GM12878 (cell line): Measurements from ENCODE around the gene POLRMT. TPM values are rescaled to one million over a fixed set of nuclear protein-coding genes. Genes with fewer than 3 reads are reported as not detected.

Experiments used
- ATAC-seq: fragments of 200-7000 bp; cut with Tn5 transposase; 3 replicates; pipeline ENCODE4 v1.9.1; 2020; ENCODE audit warnings: mild to moderate bottlenecking, moderate library complexity
- Bru-seq: library from RNA; stranded (reverse); fragments of 400-500 nt; gene quantifications from one replicate; lab custom pipeline; 2021; lab: Mats Ljungman, UMichigan
- BruChase-seq, 2 experiments: library from RNA; stranded (reverse); fragments of 400-500 nt; gene quantifications; one replicate each; lab custom pipeline; 2021; lab: Mats Ljungman, UMichigan
- BruUV-seq: library from RNA; stranded (reverse); fragments of 400-500 nt; replicated peaks from 2 replicates; lab custom pipeline; 2021; lab: Mats Ljungman, UMichigan
- CTCF ChIA-PET: fragments of 300-600 bp; sonication (Branson Sonifier 250); formaldehyde crosslinking; extraction: SDS; loops from one replicate; lab custom pipeline; 2021; ENCODE audit warnings: inconsistent platforms; lab: Yijun Ruan, JAX
- POLR2A ChIA-PET: fragments of 350-600 bp; formaldehyde crosslinking; extraction: SDS; loops from one replicate; lab custom pipeline; 2021; ENCODE audit warnings: inconsistent platforms; lab: Charles Lee
- RAD21 ChIA-PET: fragments of 300-600 bp; sonication (Branson Sonifier 250); formaldehyde crosslinking; loops from one replicate; lab custom pipeline; 2023; ENCODE audit warnings: antibody characterized with exemption; ENCODE audit not compliant: unreplicated experiment; lab: Charles Lee
- SMC1A ChIA-PET: fragments of 300-600 bp; sonication (Branson Sonifier 250); formaldehyde crosslinking; loops from one replicate; lab custom pipeline; 2023; ENCODE audit not compliant: unreplicated experiment, uncharacterized antibody; lab: Charles Lee
- DNase-seq: peaks from one replicate; pipeline ENCODE4 v3.0.0-alpha.2; 2011; ENCODE audit warnings: low read depth, low spot score
- FAIRE-seq: peaks from 3 replicates; lab custom pipeline; 2011; peaks lifted over from hg19 to GRCh38; lab: Jason Lieb, UNC
- H2AFZ ChIP-seq: 2 replicates; pipeline ENCODE4 v1.6.0; 2011; ENCODE audit warnings: low read depth, low read length, control low read depth; ENCODE audit not compliant: control insufficient read depth
- H3K27ac ChIP-seq: 2 replicates; pipeline ENCODE4 v1.5.1; 2011; ENCODE audit warnings: control low read depth; ENCODE audit not compliant: control insufficient read depth, insufficient read depth
- H3K27me3 ChIP-seq, 2 experiments: replicated peaks in 1 of 2; 2 replicates each; pipeline versions ENCODE4 v1.6.0 to v1.6.1; 2011; ENCODE audit warnings: low read length in 1 of 2; ENCODE audit not compliant: control insufficient read depth in 2 of 2, insufficient read depth in 2 of 2
- H3K36me3 ChIP-seq, 2 experiments: 2 replicates each; pipeline ENCODE4 v1.5.1; 2011; ENCODE audit warnings: low read length in 1 of 2; ENCODE audit not compliant: control insufficient read depth in 2 of 2, insufficient read depth in 2 of 2
- H3K4me1 ChIP-seq: 2 replicates; pipeline ENCODE4 v1.6.1; 2011; ENCODE audit warnings: mild to moderate bottlenecking, low read length, moderate library complexity, mixed read lengths; ENCODE audit not compliant: control insufficient read depth, insufficient read depth
- H3K4me2 ChIP-seq: 2 replicates; pipeline ENCODE4 v1.6.0; 2011; ENCODE audit warnings: control low read depth; ENCODE audit not compliant: control insufficient read depth, insufficient read depth
- H3K4me3 ChIP-seq: fragments of 200-600 bp; sonication (generic); 2 replicates; pipeline ENCODE4 v1.5.1; 2016
- H3K79me2 ChIP-seq: 2 replicates; pipeline ENCODE4 v1.6.0; 2011; ENCODE audit warnings: low read length; ENCODE audit not compliant: control insufficient read depth, insufficient read depth
- H3K9ac ChIP-seq: 2 replicates; pipeline ENCODE4 v1.8.0; 2011; ENCODE audit warnings: low read length, control low read depth, mixed read lengths; ENCODE audit not compliant: control insufficient read depth, insufficient read depth
- H3K9me3 ChIP-seq: replicated peaks from 3 replicates; pipeline ENCODE4 v1.5.1; 2011; ENCODE audit warnings: mild to moderate bottlenecking, low read length; ENCODE audit not compliant: control insufficient read depth, insufficient read depth
- H4K20me1 ChIP-seq: 2 replicates; pipeline ENCODE4 v1.6.0; 2011; ENCODE audit not compliant: control insufficient read depth, insufficient read depth
- ATF2 ChIP-seq: IDR thresholded peaks from 2 replicates; pipeline ENCODE4 v1.6.1; 2012; ENCODE audit warnings: low read length, inconsistent platforms
- CHD1 ChIP-seq: IDR thresholded peaks from 2 replicates; pipeline ENCODE4 v1.6.1; 2012; ENCODE audit warnings: low read depth, low read length, improper control_type of control experiment
- CHD2 ChIP-seq: IDR thresholded peaks from 2 replicates; pipeline ENCODE4 v1.6.1; 2011; ENCODE audit warnings: low read depth, low read length, improper control_type of control experiment, borderline replicate concordance
- CREM ChIP-seq: IDR thresholded peaks from 2 replicates; pipeline ENCODE4 v1.6.1; 2014; ENCODE audit warnings: antibody characterized with exemption, low read depth
- E4F1 ChIP-seq: fragments of 450-650 bp; IDR thresholded peaks from 2 replicates; pipeline ENCODE4 v1.6.1; 2018; ENCODE audit warnings: borderline replicate concordance, mild to moderate bottlenecking; ENCODE audit not compliant: partially characterized antibody
- IRF3 ChIP-seq: fragments of 450-650 bp; IDR thresholded peaks from 2 replicates; pipeline ENCODE4 v1.6.1; 2014; ENCODE audit warnings: mild to moderate bottlenecking
- KLF5 ChIP-seq: fragments of 450-650 bp; IDR thresholded peaks from 2 replicates; pipeline ENCODE4 v1.6.1; 2014; ENCODE audit warnings: mild to moderate bottlenecking; ENCODE audit not compliant: partially characterized antibody
- NBN ChIP-seq: fragments of 450-650 bp; IDR thresholded peaks from 2 replicates; pipeline ENCODE4 v1.6.1; 2016
- NFYB ChIP-seq: IDR thresholded peaks from 2 replicates; pipeline ENCODE4 v1.6.1; 2011; ENCODE audit warnings: low read depth, mild to moderate bottlenecking, low read length, improper control_type of control experiment, moderate library complexity; ENCODE audit not compliant: insufficient read depth
- RAD21 ChIP-seq: IDR thresholded peaks from 2 replicates; pipeline ENCODE4 v1.6.1; 2011; ENCODE audit warnings: mild to moderate bottlenecking, low read depth, low read length, moderate library complexity; ENCODE audit not compliant: insufficient read depth
- SMAD1 ChIP-seq: fragments of 450-650 bp; IDR thresholded peaks from 2 replicates; pipeline ENCODE4 v1.6.1; 2018; ENCODE audit warnings: mild to moderate bottlenecking, low read depth; ENCODE audit not compliant: partially characterized antibody
- TBL1XR1 ChIP-seq: IDR thresholded peaks from 2 replicates; pipeline ENCODE4 v1.6.1; 2012; ENCODE audit warnings: low read depth, low read length, improper control_type of control experiment
- ZNF622 ChIP-seq: fragments of 450-650 bp; IDR thresholded peaks from 2 replicates; pipeline ENCODE4 v1.6.1; 2017; ENCODE audit warnings: mild to moderate bottlenecking, inconsistent platforms
- WGBS: methylation state at CpG from one replicate; pipeline ENCODE4 v1.1.6; 2016; ENCODE audit warnings: low lambda C conversion rate; ENCODE audit not compliant: insufficient replicate concordance, insufficient coverage; ENCODE audit errors: missing lambda C conversion rate; 5-methylcytosine and 5-hydroxymethylcytosine counted together
- in situ Hi-C: fragments of 300-500 bp; cut with MboI; formaldehyde crosslinking; loops from 9 replicates; pipeline ENCODE4 v1.14.3; 2018; ENCODE audit warnings: mixed read lengths
- intact Hi-C: fragments of 100-400 bp; cut with micrococcal nuclease; formaldehyde crosslinking; loops from one replicate; pipeline ENCODE4 v1.14.2; 2022; ENCODE audit not compliant: unreplicated experiment
- long read RNA-seq, 2 experiments: library from polyadenylated mRNA; unstranded; transcript quantifications; one replicate each; pipeline ENCODE4 v2.0.0, GENCODE V29; 2019 to 2020
- polyA minus RNA-seq, 3 experiments: library from RNA; depleted of rRNA, polyadenylated mRNA; stranded (reverse); fragments of >200 nt; gene quantifications; 2 replicates each; pipeline ENCODE4 v1.2.3, GENCODE V29; 2011
- polyA plus RNA-seq, 11 experiments: library from polyadenylated mRNA; depleted of rRNA in 4 of 11; unstranded in 6 of 11; stranded (reverse) in 5 of 11; fragments of >200 nt; fragmentation: Nextera tagmentation in 4 of 11; fragmentation: Illumina TruSeq in 1 of 11; extraction: Ambion mirVana in 4 of 11; extraction: Trizol in 1 of 11; gene quantifications; 1 replicate in 1 of 11; 2 replicates in 10 of 11; pipeline versions ENCODE4 v1.2.1 to v1.2.3, GENCODE V29; 2011 to 2016; ENCODE audit warnings: inconsistent platforms in 2 of 11, missing spikeins in 2 of 11, low read depth in 1 of 11
- total RNA-seq, 4 experiments: library from RNA; depleted of rRNA in 3 of 4; stranded (reverse); fragments of >200 nt in 3 of 4; fragmentation: Illumina TruSeq in 1 of 4; extraction: Trizol in 1 of 4; gene quantifications; 2 replicates each; pipeline versions ENCODE4 v1.2.1 to v1.2.3, GENCODE V29; 2013 to 2021

POLRMT gene
- 47.3 and 62.5 TPM in 2 replicates for total RNA-seq (2013; cell fraction: nucleolus; rRNA removed)
- 36.5 and 42.8 TPM in 2 replicates for total RNA-seq (2014; rRNA removed)
- 22.0 and 22.8 TPM in 2 replicates for total RNA-seq (2014; rRNA removed; fragmentation: Illumina TruSeq; extraction: Trizol)
- total RNA-seq (2021): 57.6 and 59.8 TPM in 2 replicates
- 24.6 TPM for polyA plus RNA-seq (2011; ENCODE audit: low read depth)
- polyA plus RNA-seq (2011; rRNA removed): 16.6 and 54.0 TPM in 2 replicates
- polyA plus RNA-seq (2011; cell fraction: cytosol; rRNA removed): 27.6 and 50.3 TPM in 2 replicates
- polyA plus RNA-seq (2011; cell fraction: nucleus; rRNA removed): 300 and 345 TPM in 2 replicates
- polyA plus RNA-seq (2012): 36.1 and 38.8 TPM in 2 replicates
- 7.3 and 30.8 TPM in 2 replicates for polyA plus RNA-seq (2014; fragmentation: Illumina TruSeq; extraction: Trizol)
- 10 to 100 TPM in 1 of 2 experiments, 1 to 10 TPM in 1; 9.9 to 27.9 TPM for polyA plus RNA-seq (2014; fragmentation: Nextera tagmentation; extraction: Ambion mirVana)
- polyA plus RNA-seq (2014; rRNA removed): 38.4 and 52.6 TPM in 2 replicates
- 10 to 100 TPM; 28.1 to 44.7 TPM for polyA plus RNA-seq (2016; fragmentation: Nextera tagmentation; extraction: Ambion mirVana)
- polyA minus RNA-seq (2011; rRNA and poly(A)+ RNA removed): 91.7 and 110 TPM in 2 replicates
- 33.9 and 39.2 TPM in 2 replicates for polyA minus RNA-seq (2011; cell fraction: cytosol; rRNA and poly(A)+ RNA removed)
- 50.2 and 63.4 TPM in 2 replicates for polyA minus RNA-seq (2011; cell fraction: nucleus; rRNA and poly(A)+ RNA removed)
- percentile 57 among the genes with signal in this experiment for Bru-seq, nascent RNA
- BruChase-seq, experiment 1, labeled RNA remaining after a 6-hour chase: percentile 74 among the genes with signal in this experiment
- percentile 70 among the genes with signal in this experiment for BruChase-seq, experiment 2, labeled RNA remaining after a 2-hour chase
- long read RNA-seq, experiment 1, transcript POLRMT-202 (21 exons, 3,835 nt): major isoform, 21 of 37 reads
- long read RNA-seq, experiment 1, partial matches to known transcripts: 12 of 37 reads
- long read RNA-seq, experiment 1, other reads (novel, unspliced or antisense): 4 of 37 reads
- long read RNA-seq, experiment 2, partial matches to known transcripts: 6 of 7 reads
- long read RNA-seq, experiment 2, other reads (novel, unspliced or antisense): 1 of 7 reads

GRCh38 chr19:633068-633785 lies at the start of gene POLRMT:
TSS of gene POLRMT (minus strand) at chr19:633537. CDS start at chr19:633512, 25 bp downstream.
- Histone ChIP-seq H2AFZ (peak within 1 kb of the TSS; percentile 81), H3K9me3 (no peaks in the 10 kb centered on the region), H3K4me1 (peaks cover 26% of the 10 kb centered on the region), H3K79me2 (peaks cover 16% of the 10 kb centered on the region), H3K9ac (peak within 1 kb of the TSS; percentile 80), H4K20me1 (no peaks in the 10 kb centered on the region), H3K36me3 (no peaks in the 10 kb centered on the region; a peak in 2 of 4 replicates), H3K4me2 (peak within 1 kb of the TSS; percentile 96), H3K27ac (peak within 1 kb of the TSS; percentile 70), H3K4me3 (peak within 1 kb of the TSS; percentile 79), H3K27me3 (no peaks in the 10 kb centered on the region)
- peak; percentile 89 for DNase-seq
- intact Hi-C loops (loop anchor here (5.0 kb wide), 1 partner anchor 61 kb away; the partner anchor contains the start of gene BSG), in situ Hi-C loops (no loop called here)
- RAD21 ChIA-PET: interaction anchor here (0.8 kb wide), 1 partner anchor 59 kb away, joined by 4 read pairs; no protein-coding TSS in a partner anchor
- POLR2A ChIA-PET: interaction anchor here (1.0 to 2.8 kb wide), 3 partner anchors 22 to 260 kb away, joined by 3 to 7 read pairs (median 6); partner anchors contain the start of genes RNF126 and RNU6-9
- CTCF ChIA-PET: interaction anchor here (0.8 to 1.6 kb wide), 3 partner anchors 30 to 101 kb away, joined by 3 to 4 read pairs (median 3); partner anchors contain the start of gene RNF126
- 1% methylated on average over 57 of the region's 67 CpGs for WGBS
- SMC1A ChIA-PET: interaction anchor here (0.8 to 1.0 kb wide), 2 partner anchors 21 to 125 kb away, joined by 3 read pairs; no protein-coding TSS in a partner anchor
- BruUV-seq: TSS peak; percentile 50
- ATAC-seq: peak; percentile 89
- peak; percentile 93 for FAIRE-seq
- no peak for TF ChIP-seq CHD1
- peak; percentile 68; the same call in 1 of the 2 replicates for TF ChIP-seq IRF3
- TF ChIP-seq NFYB: peak; percentile 85
- no peak for TF ChIP-seq TBL1XR1
- TF ChIP-seq CREM: peak; percentile 79
- TF ChIP-seq SMAD1: no peak
- TF ChIP-seq ATF2: no peak
- TF ChIP-seq NBN: 0 out of 2 replicates have a peak, but pooled peaks have one; percentile 33
- TF ChIP-seq CHD2: peak; percentile 91
- no peak for TF ChIP-seq ZNF622
- TF ChIP-seq RAD21: no peak
- TF ChIP-seq E4F1: no peak
- peak; percentile 47 for TF ChIP-seq KLF5
